ENCODE data around the gene OPCML.

The OPCML gene

DNA sequence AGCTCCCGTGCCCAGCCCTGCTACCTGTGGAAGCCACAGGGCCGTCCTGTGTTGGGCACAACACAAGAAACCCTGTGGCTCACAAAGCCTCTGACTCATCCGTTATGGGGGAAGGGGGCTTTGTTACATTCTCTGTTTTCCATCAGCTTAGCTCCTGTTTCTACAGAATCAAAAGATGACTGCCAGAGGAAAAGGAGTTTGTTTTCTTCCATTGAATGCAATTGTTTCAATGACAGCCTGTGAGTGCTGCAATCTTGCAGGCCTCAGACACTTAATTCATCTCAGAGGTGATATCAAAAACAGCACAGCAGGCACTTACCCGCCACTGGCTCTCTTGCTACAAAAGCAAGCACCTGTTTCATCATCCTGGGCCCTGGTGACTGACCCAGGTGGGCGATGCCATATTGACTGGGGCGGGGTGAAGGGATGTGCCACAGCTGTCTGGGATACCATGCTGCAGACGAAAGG, 194.3 kb downstream of the OPCML start:
- TF ChIP-seq, protein P1, sequence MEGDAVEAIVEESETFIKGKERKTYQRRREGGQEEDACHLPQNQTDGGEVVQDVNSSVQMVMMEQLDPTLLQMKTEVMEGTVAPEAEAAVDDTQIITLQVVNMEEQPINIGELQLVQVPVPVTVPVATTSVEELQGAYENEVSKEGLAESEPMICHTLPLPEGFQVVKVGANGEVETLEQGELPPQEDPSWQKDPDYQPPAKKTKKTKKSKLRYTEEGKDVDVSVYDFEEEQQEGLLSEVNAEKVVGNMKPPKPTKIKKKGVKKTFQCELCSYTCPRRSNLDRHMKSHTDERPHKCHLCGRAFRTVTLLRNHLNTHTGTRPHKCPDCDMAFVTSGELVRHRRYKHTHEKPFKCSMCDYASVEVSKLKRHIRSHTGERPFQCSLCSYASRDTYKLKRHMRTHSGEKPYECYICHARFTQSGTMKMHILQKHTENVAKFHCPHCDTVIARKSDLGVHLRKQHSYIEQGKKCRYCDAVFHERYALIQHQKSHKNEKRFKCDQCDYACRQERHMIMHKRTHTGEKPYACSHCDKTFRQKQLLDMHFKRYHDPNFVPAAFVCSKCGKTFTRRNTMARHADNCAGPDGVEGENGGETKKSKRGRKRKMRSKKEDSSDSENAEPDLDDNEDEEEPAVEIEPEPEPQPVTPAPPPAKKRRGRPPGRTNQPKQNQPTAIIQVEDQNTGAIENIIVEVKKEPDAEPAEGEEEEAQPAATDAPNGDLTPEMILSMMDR (IDR thresholded peaks at IDR 0.05): no peak

DNA sequence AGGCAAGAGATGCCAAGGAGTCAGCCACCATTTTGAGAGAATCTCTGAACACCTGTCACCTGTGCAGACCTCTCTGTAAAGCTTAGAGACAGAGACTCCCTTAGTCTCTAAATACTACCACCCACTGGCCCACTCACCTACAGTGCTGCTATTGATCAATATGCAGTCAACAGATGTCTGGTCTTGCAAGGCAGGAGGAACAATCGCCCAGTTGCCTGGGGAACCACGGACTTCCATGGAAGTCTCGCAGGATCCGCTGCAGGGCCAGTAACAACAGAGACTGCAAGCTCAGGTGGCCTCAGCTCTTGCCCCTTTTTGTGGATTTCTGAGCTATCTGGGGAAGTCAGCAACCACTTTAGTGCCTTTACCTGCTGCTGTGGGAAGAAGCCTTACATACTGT, 195.1 kb downstream of the OPCML start:
- TF ChIP-seq, protein P1 (IDR thresholded peaks at IDR 0.05): no peak

DNA sequence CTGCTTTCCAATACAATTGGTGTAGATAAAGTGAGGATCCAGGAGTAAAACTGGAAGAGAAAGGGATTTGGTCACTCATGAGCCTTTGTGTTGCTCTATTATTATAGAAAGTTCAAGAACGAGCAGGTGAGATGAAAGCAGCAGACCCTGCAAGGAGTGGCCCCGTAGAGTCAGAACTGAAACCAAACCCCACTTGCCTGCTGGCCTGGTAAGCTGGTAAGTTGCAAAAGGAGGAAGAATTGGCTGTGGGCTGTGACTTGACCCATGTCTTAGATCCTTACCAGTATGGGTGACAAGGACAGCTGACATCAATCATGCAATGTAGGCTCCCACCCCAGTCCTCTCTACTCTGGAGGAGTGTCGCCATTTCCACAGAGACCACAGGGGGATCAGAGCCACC, 201.3 kb downstream of the OPCML start:
- TF ChIP-seq, protein P1 (IDR thresholded peaks at IDR 0.05): no peak

DNA sequence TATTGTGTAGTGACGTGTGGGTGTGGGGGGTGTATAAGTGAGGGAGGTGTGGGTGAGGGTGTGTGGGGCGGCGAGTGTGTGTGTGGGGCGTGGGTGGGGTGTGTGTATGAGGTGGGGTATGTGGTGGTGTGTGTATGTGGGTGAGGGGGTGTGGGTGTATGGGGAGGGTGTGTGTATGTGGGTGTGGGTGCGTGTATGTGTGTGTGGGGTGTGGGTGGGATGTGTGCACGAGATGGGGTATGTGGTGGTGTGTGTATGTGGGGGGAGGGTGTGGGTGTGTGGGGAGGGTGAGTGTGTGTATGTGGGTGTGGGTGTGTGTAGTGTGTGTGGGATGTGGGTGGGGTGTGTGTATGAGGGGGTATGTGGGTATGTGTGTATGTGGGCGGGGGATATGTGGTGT, 205.5 kb downstream of the OPCML start:
- TF ChIP-seq, protein P1 (IDR thresholded peaks at IDR 0.05): no peak

DNA sequence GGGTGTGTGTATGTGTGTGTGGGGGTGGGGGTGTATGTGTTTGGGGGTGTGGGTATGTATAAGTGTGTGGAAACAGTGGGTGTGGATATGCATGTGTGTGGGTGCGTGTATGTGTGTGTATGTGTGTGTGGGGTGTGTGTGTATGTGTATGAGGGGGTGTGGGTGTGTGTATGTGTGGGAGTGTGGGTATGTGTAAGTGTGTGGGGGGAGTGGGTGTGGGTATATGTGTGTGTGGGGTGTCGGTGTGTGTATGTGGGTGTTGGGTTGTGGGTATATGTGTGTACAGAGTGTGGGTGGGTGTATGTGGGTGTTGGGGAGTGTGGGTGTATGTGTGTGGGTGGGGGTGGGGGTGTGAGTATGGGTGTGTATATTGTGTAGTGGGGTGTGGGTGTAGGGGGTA, 206.0 kb downstream of the OPCML start:
- TF ChIP-seq, protein P1 (IDR thresholded peaks at IDR 0.05): no peak

DNA sequence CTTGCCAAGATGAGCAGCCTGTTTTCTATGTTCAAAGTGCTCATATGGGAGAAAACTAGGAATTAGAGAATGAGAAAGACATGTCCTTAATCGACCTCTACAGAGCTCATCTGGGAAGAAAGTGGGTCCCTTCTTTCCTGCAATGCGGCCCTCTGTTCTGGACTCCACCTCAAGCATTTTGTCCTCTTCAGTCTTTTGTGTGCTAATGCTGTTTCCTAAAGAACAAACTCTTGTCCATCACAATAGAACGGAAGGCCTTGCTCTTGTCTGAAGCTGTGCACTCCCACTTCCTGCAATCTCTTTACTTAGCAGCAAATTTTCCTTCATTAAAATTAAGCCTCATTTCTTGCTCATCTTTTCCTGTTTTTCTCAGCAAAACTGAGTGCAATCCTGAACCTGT, 206.6 kb downstream of the OPCML start:
- TF ChIP-seq, protein P1 (IDR thresholded peaks at IDR 0.05): no peak

DNA sequence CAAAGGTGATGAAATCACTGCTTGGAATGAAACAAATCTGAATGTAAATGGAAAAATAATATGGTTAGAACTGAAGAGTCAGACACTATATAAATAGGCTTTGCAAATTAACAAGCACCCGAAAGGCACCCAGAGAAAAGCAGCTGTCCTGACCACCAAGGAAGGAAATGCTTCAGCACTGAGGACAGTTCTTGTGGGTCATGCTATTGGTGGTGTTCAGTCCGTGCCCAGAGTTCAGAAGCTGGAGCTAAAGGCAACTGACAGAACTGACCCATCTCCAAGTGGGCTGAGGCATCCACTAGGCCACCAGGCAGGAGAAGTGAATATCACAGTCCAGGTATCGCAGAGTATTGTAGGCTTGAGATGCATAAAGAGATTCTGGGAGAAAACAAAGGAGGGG, 208.9 kb downstream of the OPCML start:
- TF ChIP-seq, protein P1 (IDR thresholded peaks at IDR 0.05): no peak

DNA sequence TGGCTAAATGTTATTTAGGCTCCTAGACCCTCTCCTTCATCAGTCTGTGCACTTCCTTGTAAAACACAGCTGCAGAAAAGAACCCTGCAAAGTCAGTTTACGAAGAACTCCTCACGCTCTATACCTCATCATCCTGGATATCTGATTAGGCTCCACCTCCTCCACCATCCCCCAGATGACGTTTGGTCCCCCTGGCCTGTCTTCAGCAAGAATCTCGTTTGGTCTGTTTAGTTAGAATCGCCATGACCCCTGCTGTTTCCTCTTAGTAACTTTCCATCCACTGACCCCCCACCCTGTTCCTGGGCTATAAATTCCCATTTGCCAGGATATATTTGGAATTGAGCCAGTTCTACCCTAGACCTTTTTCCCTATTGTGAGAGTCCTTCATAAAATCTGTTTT, 214.1 kb downstream of the OPCML start:
- TF ChIP-seq, protein P1 (IDR thresholded peaks at IDR 0.05): no peak
